ENCODE measurements around the gene TRIO.

Gene TRIO

DNA sequence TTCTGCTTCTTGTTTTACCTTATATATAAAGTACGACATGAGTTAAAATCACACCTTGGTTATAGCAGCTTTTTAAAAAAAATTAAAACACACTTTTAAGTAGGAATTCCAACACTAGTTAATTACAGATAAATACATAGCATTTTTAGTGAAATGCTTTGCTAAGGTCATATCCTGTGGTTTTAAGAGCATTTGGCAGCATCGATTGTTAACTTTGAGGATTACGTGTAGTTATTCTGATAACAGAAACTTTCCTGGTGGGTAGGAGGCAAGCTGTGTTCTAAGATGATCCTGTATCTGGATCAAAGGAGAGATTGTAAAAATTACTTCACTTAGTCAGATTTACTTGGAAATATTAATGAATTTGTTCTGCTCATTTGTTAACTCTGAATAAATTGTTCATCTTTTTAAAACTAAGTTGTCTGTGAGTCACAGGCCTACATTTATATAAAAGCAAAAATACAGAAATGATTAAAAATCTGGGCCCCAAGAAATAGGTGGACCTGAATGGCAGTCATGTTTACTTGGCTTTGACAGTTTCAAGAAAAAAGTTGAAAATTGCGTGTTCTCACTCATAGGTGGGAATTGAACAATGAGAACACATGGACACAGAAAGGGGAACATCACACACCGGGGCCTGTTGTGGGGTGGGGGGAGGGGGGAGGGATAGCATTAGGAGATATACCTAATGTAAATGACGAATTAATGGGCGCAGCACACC lies 58.3 kb downstream of the TRIO start:
- Histone ChIP-seq H3F3A (ENCODE audit: insufficient read depth) (no peaks in the 10 kb centered on the region), H2AFZ (ENCODE audit: low read depth, low read length, severe bottlenecking) (no peak overlapping the region), H3K9me3 (ENCODE audit: insufficient read depth, low read length) (no peaks in the 10 kb centered on the region), H3K9me2 (replicated peaks; ENCODE audit: insufficient read depth, low read length) (no peaks in the 10 kb centered on the region), H3K27me3 (ENCODE audit: low read length) (no peaks in the 10 kb centered on the region), H4K20me1 (ENCODE audit: low read depth, low read length) (peaks cover 17% of the 10 kb centered on the region), H3K27ac (ENCODE audit: low read depth, low read length) (no peak overlapping the region), H3K9ac (ENCODE audit: low read length) (no peak overlapping the region), H3K36me3 (ENCODE audit: low read length) (no peaks in the 10 kb centered on the region), H3K79me2 (ENCODE audit: insufficient read depth, low read length) (no peaks in the 10 kb centered on the region), H3K4me2 (ENCODE audit: low read depth, low read length, poor library complexity, severe bottlenecking) (no peak overlapping the region), H3K4me3 (ENCODE audit: insufficient read depth, low read length, poor library complexity, severe bottlenecking) (no peak overlapping the region)
- TF ChIP-seq, protein P1, sequence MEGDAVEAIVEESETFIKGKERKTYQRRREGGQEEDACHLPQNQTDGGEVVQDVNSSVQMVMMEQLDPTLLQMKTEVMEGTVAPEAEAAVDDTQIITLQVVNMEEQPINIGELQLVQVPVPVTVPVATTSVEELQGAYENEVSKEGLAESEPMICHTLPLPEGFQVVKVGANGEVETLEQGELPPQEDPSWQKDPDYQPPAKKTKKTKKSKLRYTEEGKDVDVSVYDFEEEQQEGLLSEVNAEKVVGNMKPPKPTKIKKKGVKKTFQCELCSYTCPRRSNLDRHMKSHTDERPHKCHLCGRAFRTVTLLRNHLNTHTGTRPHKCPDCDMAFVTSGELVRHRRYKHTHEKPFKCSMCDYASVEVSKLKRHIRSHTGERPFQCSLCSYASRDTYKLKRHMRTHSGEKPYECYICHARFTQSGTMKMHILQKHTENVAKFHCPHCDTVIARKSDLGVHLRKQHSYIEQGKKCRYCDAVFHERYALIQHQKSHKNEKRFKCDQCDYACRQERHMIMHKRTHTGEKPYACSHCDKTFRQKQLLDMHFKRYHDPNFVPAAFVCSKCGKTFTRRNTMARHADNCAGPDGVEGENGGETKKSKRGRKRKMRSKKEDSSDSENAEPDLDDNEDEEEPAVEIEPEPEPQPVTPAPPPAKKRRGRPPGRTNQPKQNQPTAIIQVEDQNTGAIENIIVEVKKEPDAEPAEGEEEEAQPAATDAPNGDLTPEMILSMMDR (IDR thresholded peaks at IDR 0.05; ENCODE audit: insufficient read depth, low read length, poor library complexity, severe bottlenecking) = no peak
- TF ChIP-seq EZH2phosphoT487 (conservative IDR thresholded peaks at IDR 0.05; ENCODE audit: low read length) = no peak

DNA sequence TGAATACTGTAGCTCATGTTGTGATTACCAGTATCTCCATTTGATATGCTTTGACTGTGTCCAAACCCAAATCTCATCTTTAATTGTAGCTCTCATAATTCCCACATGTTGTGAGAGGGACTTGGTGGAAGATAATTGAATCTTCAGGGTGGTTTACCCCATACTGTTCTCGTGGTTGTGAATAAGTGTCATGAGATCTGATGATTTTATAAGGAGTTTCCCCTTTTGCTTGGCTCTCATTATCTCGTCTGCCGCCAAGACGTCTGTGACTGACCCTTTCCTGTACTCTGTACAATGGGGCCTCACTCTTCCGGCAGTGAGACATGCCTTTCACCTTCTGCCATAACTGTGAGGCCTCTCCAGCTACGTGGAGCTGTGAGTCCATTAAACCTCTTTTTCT lies 59.3 kb downstream of the TRIO start:
- no peaks in the 10 kb centered on the region for H3K27me3 ChIP-seq (ENCODE audit: low read length)
- no peaks in the 10 kb centered on the region for H3K9me3 ChIP-seq (ENCODE audit: insufficient read depth, low read length)
- H3K79me2 ChIP-seq (ENCODE audit: insufficient read depth, low read length) = no peaks in the 10 kb centered on the region
- TF ChIP-seq, protein P1 (IDR thresholded peaks at IDR 0.05; ENCODE audit: insufficient read depth, low read length, poor library complexity, severe bottlenecking) = no peak
- H3K4me2 ChIP-seq (ENCODE audit: low read depth, low read length, poor library complexity, severe bottlenecking) = no peak overlapping the region
- no peak overlapping the region for H3K27ac ChIP-seq (ENCODE audit: low read depth, low read length)
- no peaks in the 10 kb centered on the region for H3F3A ChIP-seq (ENCODE audit: insufficient read depth)
- no peak overlapping the region for H3K4me3 ChIP-seq (ENCODE audit: insufficient read depth, low read length, poor library complexity, severe bottlenecking)
- no peaks in the 10 kb centered on the region for H3K9me2 ChIP-seq (replicated peaks; ENCODE audit: insufficient read depth, low read length)
- H3K9ac ChIP-seq (ENCODE audit: low read length) = no peak overlapping the region
- H3K36me3 ChIP-seq (ENCODE audit: low read length) = no peaks in the 10 kb centered on the region
- no peak overlapping the region for H2AFZ ChIP-seq (ENCODE audit: low read depth, low read length, severe bottlenecking)
- peaks cover 17% of the 10 kb centered on the region for H4K20me1 ChIP-seq (ENCODE audit: low read depth, low read length)

DNA sequence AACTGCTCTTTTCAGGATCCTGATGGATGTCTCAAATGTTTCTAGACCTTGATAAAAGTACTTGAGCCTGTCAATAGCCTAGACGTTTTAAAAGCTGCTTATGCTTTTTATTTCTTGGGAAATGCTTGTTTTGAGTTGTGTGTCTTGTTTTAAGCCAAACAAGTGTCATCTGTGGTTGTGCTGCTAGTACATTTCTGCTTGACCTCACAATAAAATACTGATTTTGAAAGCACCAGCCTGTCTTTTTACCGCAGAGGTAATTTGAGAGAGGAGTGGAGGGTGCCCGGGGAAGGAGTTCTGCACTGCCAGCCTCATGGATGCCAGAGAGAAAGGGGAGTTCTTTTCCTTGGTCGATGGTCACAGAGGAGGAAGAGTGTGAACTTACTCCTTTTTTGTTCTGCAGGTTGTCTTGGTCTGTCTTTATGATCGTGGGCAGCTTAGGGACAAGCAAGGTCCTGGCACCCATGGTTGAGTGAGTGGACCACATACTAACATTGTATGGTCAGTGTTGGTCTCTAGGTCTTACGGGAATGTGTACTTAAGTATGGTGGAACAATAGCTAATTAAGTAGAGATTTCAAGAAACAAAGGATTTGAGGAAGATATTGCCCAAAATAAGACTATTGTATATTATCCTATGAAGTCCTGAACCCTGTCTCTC lies 61.0 kb downstream of the TRIO start:
- Histone ChIP-seq H3K27ac (ENCODE audit: low read depth, low read length) (no peak overlapping the region), H3K9me2 (replicated peaks; ENCODE audit: insufficient read depth, low read length) (no peaks in the 10 kb centered on the region), H4K20me1 (ENCODE audit: low read depth, low read length) (peaks cover 14% of the 10 kb centered on the region), H3K9me3 (ENCODE audit: insufficient read depth, low read length) (no peaks in the 10 kb centered on the region), H3K79me2 (ENCODE audit: insufficient read depth, low read length) (no peaks in the 10 kb centered on the region), H3K4me2 (ENCODE audit: low read depth, low read length, poor library complexity, severe bottlenecking) (no peak overlapping the region), H3K9ac (ENCODE audit: low read length) (no peak overlapping the region), H3F3A (ENCODE audit: insufficient read depth) (no peaks in the 10 kb centered on the region), H2AFZ (ENCODE audit: low read depth, low read length, severe bottlenecking) (no peak overlapping the region), H3K27me3 (ENCODE audit: low read length) (no peaks in the 10 kb centered on the region), H3K36me3 (ENCODE audit: low read length) (no peaks in the 10 kb centered on the region), H3K4me3 (ENCODE audit: insufficient read depth, low read length, poor library complexity, severe bottlenecking) (no peak overlapping the region)
- TF ChIP-seq EZH2phosphoT487 (conservative IDR thresholded peaks at IDR 0.05; ENCODE audit: low read length) = no peak
- TF ChIP-seq, protein P1 (IDR thresholded peaks at IDR 0.05; ENCODE audit: insufficient read depth, low read length, poor library complexity, severe bottlenecking) = no peak
